Measurements from ENCODE around the gene ARHGAP29.

Gene ARHGAP29

DNA sequence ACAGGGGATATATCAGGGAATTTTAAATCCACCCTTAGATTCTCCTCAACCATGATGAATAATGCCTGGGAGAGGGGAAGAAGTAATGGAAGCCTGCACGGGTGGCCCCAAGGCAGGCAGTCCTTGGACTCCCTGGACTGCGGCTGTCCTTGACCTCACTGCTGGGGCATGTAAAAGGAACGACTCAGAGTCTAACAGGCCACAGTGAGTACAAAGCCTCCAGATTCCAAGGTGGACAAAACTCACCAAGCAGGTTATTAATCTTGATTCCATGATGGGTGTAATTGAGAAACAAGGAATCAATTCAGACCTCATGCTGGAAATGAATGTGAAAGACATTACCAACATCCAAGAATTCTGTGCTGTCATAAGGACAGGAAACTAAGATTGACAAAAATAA, 13.0 kb upstream of the ARHGAP29 start:
- TF ChIP-seq GATA2 (IDR thresholded peaks at IDR 0.05; ENCODE audit: low read depth, low read length) (no peak), GATA3 (IDR thresholded peaks at IDR 0.05; ENCODE audit: low read depth, low read length) (no peak)

DNA sequence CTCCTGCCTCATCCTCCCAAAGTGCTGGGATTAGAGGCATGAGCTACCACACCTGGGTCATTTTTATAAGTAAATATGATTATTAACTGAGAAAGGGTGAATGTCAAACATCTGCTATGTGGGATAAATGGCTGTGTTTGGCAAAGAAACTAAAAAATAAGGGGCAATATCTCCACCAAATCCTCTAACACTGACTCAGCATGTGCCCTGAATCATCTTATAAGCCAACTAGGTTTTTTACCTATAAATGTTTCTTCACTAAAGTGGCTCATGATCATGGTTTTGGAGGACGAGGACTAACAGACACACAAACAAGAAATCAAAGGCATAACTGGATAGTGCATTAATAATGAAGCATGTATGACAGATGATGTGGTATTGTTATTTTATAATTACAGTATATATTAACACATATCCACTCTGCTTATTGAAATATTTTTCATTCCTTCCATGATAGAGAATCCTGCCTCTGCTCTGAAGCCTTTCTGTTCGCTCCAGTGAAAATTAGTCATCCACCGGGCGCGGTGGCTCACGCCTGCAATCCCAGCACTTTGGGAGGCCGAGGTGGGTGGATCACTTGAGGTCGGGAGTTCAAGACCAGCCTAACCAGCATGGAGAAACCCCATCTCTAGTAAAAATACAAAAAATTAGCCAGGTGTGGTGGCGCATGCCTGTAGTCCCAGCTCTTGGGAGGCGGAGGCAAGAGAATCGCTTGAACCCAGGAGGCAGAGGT, 11.7 kb upstream of the ARHGAP29 start:
- no peak for TF ChIP-seq GATA2 (IDR thresholded peaks at IDR 0.05; ENCODE audit: low read depth, low read length)
- TF ChIP-seq GATA3 (IDR thresholded peaks at IDR 0.05; ENCODE audit: low read depth, low read length): no peak

DNA sequence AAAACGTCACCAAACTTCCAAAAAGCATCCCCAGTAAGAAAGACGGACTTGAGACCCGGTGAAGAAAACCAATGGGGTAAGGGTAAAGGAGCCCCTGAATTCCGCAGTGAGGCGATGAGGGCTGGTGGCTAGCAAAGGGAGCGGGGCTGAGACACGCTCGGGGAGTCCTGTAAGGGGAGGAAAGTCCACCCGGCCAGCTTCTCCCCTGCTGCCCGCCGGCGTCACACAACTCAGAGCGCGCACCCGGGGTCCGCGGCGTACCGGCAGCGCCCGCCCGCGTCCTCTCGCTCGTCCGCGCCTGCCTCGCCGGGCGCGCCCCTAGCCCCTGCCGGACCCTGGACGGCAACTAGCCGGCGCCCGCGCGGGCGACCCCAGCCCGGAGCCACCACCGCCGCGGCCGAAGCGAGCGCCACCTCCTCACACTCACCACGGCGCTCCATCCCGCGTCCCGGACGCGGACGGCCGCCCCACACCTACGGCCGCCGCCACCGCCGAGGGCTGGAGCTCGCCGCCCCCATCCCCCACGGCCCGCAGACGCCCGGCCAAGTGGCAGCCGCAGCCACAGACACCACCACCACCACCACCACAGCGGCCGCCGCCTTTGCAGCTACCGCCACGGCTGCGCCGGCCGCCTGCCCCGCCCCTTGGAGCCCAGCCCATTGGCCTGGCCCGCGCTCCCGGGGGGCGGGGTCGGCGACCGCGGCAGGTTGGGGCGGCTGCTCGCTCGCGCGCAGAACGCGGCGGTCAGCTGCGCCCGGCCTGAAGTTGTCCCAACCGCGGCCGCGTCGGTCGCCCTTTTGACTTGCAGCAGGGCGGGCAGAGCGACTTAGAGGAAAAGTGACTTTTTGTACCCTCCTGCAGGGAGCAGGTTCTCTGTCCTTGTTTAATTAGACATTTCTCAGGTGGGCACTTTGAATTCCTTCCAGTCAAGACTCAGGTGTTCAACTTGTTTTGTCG, 10.0 kb upstream of the ARHGAP29 start:
- TF ChIP-seq GATA3 (IDR thresholded peaks at IDR 0.05; ENCODE audit: low read depth, low read length): no peak

DNA sequence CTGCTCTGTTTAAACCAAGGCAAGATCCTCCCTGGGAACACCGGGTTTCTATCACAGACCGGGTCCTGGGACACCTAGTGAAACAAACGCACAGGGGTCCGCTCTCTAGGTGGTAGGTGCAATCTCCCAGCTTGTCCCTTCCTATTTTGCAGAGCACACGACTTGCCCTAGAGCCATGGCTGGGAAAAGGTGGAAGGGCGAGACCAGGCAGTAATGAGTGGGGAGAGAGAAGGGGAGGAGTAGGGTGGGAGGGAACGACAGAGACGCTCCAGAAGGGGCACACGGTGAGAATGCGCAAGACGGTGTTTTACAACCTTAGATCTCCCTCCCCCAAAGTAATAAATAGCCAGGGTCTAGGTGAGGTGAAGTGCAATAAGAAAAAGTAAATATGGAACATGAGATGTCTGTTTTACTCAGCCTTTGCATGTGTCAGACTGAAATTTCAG, 9.3 kb upstream of the ARHGAP29 start:
- no peak for TF ChIP-seq GATA2 (IDR thresholded peaks at IDR 0.05; ENCODE audit: low read depth, low read length)
- no peak for TF ChIP-seq GATA3 (IDR thresholded peaks at IDR 0.05; ENCODE audit: low read depth, low read length)

DNA sequence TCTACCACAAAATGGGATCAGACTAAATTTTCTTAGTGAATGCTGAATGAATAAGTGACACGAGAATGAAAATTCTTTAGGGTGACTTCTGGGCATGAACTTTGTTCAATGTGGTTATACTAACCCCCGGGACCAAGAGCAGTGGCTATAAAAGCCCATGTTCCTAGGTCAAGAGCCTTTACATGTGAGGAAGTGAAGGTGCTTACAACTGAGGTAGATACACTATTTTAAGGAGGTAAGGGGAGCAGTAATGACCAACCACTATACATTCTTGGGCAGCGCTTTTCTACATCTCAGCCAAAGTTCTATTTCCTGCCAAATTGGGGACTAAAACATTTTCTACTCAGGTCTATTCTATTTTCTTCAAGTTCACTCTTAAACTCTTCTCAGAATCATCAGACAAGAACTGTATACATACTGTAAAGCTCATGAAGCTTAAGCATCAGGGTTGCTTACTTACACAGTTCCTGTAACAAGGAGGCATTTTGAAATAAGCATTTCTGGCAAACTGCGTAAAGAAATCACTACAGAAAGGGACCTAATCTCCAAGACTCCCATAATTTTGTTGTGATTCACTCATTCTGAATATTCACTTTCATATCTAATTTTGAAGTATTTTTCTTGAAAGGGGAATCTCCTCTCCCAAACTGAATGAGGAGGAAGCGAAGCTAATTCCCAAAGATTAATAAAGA, 8.5 kb upstream of the ARHGAP29 start:
- no peak for TF ChIP-seq GATA3 (IDR thresholded peaks at IDR 0.05; ENCODE audit: low read depth, low read length)
- TF ChIP-seq GATA2 (IDR thresholded peaks at IDR 0.05; ENCODE audit: low read depth, low read length): no peak

DNA sequence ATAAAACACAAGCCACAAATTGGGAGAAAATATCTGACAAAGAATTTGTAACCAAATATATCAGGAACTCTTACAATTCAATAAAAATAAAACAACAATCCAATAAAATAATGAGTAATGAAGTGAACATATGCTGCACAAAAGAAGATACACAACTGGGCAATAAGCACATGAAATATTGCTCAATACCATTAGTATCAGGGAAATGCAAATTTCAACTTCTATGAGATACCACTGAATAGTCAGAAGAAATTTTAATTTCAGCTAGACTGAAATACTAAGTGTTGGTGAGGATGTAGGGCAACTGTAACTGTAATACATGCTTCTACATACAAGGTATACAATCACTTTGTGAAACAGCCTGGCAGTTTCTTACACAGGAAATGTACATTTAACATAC, 7.4 kb upstream of the ARHGAP29 start:
- TF ChIP-seq GATA2 (IDR thresholded peaks at IDR 0.05; ENCODE audit: low read depth, low read length): no peak
- no peak for TF ChIP-seq GATA3 (IDR thresholded peaks at IDR 0.05; ENCODE audit: low read depth, low read length)

DNA sequence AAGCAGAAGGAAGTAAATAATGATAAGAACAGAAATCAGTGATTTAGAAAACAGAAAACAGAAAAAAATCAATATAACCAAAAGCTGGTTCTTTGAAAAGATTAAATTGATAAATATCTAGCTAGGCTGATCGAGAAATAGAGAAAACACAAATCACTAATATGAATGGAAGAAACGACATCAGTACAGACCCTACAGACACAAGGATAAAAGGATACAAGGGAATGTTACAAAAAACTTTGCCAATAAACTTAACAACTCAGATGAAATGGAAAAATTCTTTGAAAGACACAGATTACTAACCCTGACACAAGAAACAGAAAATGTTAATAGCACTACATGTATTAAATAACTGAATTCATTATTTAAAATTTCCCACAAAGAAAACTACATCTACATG, 6.3 kb upstream of the ARHGAP29 start:
- TF ChIP-seq GATA2 (IDR thresholded peaks at IDR 0.05; ENCODE audit: low read depth, low read length) (no peak), GATA3 (IDR thresholded peaks at IDR 0.05; ENCODE audit: low read depth, low read length) (no peak)

DNA sequence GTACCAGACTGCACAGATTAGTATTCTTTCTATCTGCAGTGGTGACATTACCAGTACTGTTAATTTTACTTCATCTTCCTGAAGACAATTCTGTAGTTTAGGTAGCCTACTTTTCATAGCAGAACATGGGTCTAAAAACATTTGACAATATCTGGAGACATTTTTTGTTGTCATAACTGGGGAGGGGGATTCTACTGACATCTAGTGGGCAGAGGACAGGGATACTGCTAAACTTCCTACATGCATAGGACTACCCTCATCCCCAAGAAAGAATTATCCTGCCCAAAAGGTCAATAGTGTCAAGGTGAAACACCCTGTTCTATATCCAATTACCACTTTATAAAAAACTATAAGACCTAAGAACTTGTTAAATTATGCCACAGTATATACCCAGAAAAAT, 3.4 kb upstream of the ARHGAP29 start:
- TF ChIP-seq GATA2 (IDR thresholded peaks at IDR 0.05; ENCODE audit: low read depth, low read length): no peak
- no peak for TF ChIP-seq GATA3 (IDR thresholded peaks at IDR 0.05; ENCODE audit: low read depth, low read length)

DNA sequence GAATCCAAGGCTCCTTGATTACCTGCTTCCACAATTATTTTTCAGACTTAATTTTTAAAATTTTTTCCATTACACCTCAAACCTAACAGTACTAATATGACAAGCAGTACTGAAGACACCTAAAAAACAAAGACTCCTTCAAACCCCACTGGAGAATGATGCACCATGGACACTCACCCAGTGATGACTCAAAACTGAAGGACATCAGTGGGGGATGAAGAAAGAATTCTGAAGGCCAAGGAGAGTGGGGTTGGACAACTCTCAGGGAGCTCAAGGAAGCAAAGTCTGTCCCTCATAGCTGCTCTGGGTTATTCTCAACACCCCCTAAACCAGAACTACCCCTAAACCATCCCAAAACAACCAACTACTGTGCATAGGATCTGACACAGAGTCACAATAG, 2.4 kb upstream of the ARHGAP29 start:
- TF ChIP-seq GATA2 (IDR thresholded peaks at IDR 0.05; ENCODE audit: low read depth, low read length) (no peak), GATA3 (IDR thresholded peaks at IDR 0.05; ENCODE audit: low read depth, low read length) (no peak)

DNA sequence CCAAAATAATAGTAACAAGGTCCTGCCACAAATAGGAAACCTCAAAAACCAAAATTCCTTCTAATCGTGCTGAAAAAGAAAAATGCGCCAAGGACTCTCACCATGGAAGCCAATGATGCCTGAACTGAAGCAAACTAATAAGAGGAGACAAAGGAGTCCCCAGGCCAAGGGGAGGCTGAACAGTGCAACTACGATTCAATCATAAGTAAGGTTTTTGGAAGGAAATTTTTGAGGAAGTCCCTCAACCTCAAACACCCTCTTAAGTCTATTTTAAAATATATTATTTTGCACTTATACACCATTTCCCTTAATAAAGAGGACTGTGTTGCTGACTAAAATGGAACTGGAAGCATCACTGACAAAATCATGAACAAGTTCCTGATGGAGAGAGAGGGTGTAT, 1.7 kb upstream of the ARHGAP29 start:
- no peak for TF ChIP-seq GATA2 (IDR thresholded peaks at IDR 0.05; ENCODE audit: low read depth, low read length)
- no peak for TF ChIP-seq GATA3 (IDR thresholded peaks at IDR 0.05; ENCODE audit: low read depth, low read length)

DNA sequence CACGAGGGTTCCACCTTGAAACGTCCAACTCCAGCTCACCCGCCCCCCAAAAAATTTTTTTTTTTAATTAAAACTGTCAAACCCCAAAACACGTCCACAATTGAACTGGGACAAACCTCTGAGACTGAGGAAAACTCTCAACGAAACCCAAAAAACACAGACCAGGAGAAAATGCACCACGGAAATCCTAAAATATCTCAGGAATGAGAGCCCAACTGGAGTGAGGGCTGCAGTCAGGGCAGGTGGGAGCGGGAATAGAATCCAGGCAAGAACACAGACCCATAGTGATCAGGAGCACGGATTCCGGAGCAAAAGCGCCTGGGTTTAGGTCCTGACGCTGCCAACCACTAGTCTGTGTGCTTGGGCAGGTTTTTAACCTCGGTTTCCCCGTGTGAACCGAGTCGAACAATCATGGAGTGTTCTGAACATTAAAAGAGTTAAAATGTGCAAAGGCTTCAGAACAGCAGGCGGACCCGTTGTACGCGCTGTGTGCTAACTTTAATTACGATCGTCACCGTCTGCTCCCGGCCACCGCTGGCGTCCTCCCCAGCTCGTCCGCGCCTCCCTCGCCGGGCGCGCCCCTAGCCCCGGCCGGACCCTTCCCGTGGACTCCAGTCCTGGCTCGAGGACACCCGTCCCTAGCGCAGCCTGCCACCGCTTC, 624 bp downstream of the ARHGAP29 start:
- no peak for TF ChIP-seq GATA3 (IDR thresholded peaks at IDR 0.05; ENCODE audit: low read depth, low read length)
- TF ChIP-seq GATA2 (IDR thresholded peaks at IDR 0.05; ENCODE audit: low read depth, low read length): no peak

DNA sequence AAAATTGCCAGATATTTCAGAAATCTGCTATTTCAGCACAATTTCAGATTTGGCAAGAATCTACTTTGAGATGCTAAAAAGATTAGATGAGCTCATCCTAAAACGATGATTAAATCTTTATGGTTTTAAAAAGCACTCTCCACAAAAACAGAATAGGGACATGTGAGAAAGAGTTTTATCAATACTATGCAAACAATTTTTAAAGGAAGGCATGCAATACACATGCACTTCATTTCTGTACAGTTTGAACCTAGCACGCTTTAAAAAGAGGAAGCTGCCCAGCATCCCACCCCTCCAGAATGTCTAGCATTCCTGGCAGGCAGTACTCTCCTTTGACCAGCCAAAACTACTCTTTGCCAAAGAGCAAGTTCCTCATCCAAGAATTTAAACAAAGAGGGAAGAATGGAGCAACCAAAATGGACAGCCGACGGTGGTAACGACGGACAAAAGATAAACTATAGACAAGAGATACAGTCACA, 1.3 kb downstream of the ARHGAP29 start:
- TF ChIP-seq GATA3 (IDR thresholded peaks at IDR 0.05; ENCODE audit: low read depth, low read length): no peak
- no peak for TF ChIP-seq GATA2 (IDR thresholded peaks at IDR 0.05; ENCODE audit: low read depth, low read length)

DNA sequence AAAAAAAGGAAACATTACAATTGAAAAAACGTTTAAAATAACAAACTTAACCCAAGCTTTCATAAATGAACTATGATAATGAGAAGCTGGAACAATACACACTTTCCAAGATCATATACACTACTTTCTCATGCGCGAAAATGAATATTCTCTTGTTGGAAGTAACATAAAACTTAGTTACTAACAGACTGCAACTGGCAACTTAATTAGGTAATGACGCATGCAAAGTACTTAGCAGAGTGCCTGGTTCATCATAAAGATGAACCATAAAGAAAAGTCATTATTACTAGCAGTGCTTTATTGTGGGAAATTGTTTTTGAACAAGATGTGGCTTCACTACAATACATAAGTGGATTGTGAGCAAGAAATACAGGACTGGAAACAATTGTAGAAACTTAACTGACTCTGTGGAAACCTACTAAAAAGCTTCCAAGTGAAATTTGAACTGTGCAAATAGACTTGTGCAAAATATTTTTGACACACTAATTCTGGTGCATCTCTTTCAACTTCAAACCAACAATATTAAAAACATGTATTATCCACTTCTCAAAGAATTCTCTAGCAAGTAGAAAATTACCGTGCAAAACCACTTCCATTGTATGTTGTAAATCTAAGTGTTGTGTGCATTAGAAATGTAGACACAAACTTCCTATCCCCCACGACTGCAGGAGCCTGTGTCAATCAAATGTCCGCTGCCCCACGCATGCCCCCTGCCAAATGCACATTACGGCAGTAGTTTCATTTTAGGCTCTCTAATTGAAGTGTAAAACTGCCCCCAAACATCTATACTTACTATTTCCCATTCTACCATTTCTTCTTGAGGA, 2.0 kb downstream of the ARHGAP29 start:
- TF ChIP-seq GATA2 (IDR thresholded peaks at IDR 0.05; ENCODE audit: low read depth, low read length): no peak
- TF ChIP-seq GATA3 (IDR thresholded peaks at IDR 0.05; ENCODE audit: low read depth, low read length): no peak

Measured in SH-SY5Y (cell line).